Stimulated activated CD4-positive, alpha-beta T cell treated with anti-CD3 and anti-CD28 coated beads, Interleukin-1b, Interleukin-23, amount 100 ng/mL, for 1 hour (primary cell): ENCODE measurements around the gene SCUBE1.
"Not testable (repeated sequence)": the region's sequence is repeated elsewhere in the genome, so short reads cannot be mapped to it uniquely, and the experiment has no call there.

ENCODE experiments used
- DNase-seq, 2 donors: peaks; one replicate each; pipeline ENCODE4 v3.0.0-alpha.2; 2020; ENCODE audit warnings: low read depth in 2 of 2

Gene SCUBE1

GRCh38 chr22:43301866-43302265 lies 41.3 kb downstream of the SCUBE1 start:
- DNase-seq: no peak

DNA sequence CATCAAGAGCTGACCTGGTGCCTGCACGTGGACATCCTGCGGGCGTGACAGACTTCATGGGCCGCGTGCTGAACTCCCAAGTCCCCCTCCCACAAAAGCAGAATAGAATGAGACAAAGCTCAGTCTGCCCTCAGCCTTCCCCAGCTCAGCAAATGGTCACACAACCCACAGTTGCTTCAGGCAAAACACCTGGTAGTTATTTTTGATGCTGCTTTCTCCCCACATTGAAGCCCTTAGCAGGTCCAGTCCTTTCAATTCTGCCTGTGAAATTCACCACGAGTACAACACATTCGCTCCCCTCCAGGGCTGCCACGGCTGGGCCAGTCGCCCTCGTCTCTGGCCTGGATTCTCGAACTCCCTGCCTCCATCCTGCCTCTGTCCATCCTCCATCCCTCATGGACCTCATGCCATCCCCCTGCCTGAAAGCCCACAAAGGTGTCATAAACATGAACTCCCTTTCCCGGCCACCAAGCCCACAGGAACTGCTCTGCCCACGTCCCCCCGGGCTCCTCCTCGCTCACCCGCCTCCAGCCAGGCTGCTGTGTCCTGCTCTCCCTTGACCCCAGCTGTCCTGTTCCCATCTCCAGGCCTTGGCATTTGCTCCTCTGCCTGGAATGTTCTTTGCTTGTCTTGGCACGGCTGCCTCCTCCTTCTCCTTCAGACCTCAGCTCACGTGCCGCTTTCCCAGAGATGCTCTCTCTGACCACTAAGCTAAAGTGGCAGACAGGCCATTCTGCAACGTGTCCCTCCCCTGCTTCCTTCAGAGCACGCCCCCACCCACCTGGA lies 42.1 kb downstream of the SCUBE1 start:
- DNase-seq: no peak

GRCh38 chr22:43299736-43300135 lies 43.4 kb downstream of the SCUBE1 start:
- DNase-seq: no peak

GRCh38 chr22:43298062-43298801 lies 44.9 kb downstream of the SCUBE1 start:
- DNase-seq: no peak

GRCh38 chr22:43297270-43298061 lies 45.7 kb downstream of the SCUBE1 start:
- DNase-seq: no peak

DNA sequence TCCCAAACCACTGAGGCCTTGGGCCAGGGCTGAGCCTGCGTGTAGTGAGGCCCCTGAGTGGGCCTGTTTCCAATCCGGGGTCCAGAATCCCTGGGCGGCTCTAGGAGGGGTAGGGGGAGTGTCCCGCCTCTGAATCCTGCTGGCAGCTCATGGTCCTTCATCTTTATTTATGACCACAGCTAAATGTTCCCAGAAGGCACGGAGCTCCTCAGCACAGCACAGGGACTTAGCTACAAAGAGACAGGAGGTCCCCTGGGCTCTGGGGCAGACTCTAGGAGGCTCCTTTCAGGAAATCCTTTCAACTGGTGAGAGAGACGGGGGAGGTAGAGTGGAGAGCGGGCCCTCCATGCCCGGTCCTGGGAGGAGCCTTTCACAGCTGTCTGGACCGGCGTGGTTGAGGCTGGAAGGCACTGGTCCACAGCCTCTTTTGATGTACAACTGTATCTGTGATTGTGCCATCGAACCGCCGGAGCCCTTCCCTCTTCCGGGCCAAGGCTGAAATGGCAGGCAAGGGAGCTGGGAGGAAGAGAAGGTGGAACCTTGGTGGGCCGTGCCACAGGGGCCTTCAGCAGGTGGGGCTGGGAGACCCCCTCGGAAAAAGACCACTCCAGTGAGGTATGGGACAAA lies 46.8 kb downstream of the SCUBE1 start:
- no peak for DNase-seq

GRCh38 chr22:43295660-43296059 lies 47.5 kb downstream of the SCUBE1 start:
- no peak for DNase-seq

- DNase-seq: no peak
These were observed 48.0 kb downstream of the SCUBE1 start for GRCh38 chr22:43295173-43295572.

- no peak for DNase-seq
These were observed 49.3 kb downstream of the SCUBE1 start for GRCh38 chr22:43293655-43294392.

DNA sequence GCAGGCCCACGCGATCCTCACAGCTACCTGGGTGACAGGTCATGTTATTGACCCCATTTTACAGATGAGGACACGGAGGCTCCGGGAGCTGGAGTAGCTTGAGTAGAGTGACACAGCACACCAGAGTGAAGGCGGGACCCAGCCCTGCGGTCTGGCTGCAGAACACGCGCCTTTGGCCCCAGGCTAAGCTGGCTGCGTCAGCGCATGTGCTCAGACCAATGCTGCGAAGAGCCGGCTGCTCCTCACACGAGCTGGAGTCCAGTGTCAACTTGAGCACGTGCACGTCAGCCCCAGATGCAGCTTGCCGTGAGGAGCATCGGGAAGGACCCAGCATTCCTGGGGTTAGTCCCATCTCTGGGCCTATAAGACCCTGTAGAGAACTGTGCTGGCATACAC lies 49.9 kb downstream of the SCUBE1 start:
- DNase-seq: no peak

DNA sequence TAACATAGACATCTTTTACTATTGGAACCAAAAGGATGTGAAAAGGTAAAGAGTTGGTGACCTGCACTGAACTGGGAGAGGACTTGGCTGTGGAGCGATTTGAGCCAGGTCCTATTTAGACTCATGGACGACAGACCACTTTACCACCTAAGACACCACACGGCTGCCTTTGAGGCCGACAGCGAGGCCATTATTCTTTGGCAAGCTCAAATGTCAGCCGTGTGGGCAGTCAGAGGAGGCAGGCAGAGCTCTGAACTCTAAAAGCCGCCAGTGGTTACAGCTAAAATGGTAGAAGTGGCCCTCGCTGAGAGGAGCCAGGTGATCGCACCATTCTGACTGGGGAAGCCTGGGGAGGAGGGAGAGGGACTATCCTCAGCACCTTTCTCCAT lies 50.5 kb downstream of the SCUBE1 start:
- DNase-seq: no peak

DNA sequence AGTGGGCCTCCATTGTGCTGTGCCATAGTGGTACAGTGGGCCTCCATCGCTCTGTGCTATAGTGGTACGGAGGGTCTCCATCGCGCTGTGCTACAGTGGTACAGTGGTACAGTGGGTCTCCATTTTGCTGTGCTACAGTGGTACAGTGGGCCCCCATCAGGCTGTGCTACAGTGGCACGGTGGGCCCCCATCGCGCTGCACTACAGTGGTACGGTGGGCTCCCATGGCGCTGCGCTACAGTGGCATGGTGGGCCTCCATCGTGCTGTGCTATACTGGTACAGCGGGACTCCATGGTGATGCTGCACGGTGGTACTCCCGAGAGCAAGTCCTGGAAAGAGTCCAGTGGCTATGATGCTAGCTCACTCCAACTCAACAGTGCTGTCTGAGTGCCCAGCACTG lies 51.8 kb downstream of the SCUBE1 start:
- DNase-seq: no peak

- DNase-seq: no peak
These were observed 53.0 kb downstream of the SCUBE1 start for GRCh38 chr22:43289976-43290721.

GRCh38 chr22:43289531-43289963 lies 53.6 kb downstream of the SCUBE1 start:
- DNase-seq: no peak

GRCh38 chr22:43288807-43289420 lies 54.3 kb downstream of the SCUBE1 start:
- DNase-seq: no peak

GRCh38 chr22:43288378-43288777 lies 54.8 kb downstream of the SCUBE1 start:
- no peak for DNase-seq

- no peak for DNase-seq
These were observed 55.7 kb downstream of the SCUBE1 start for GRCh38 chr22:43287441-43287840.

DNA sequence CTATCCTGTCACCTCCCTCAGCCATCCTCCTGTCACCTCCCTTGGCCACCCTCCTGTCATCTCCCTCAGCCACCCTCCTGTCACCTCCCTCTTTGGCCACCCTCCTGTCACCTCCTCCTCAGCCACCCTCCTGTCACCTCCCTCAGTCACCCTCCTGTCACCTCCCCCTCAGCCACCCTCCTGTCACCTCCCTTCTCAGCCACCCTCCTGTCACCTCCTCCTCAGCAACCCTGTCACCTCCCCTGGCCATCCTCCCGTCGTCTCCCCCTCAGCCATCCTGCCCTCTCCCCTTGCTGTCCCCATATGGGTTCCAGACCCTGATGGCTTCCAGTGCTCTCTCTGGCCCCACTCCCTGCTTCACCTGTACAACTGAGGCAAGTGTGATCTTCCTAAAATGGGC lies 61.8 kb downstream of the SCUBE1 start:
- no peak for DNase-seq

- not testable (repeated sequence) for DNase-seq
These were observed 62.7 kb downstream of the SCUBE1 start for GRCh38 chr22:43280523-43280886.

DNA sequence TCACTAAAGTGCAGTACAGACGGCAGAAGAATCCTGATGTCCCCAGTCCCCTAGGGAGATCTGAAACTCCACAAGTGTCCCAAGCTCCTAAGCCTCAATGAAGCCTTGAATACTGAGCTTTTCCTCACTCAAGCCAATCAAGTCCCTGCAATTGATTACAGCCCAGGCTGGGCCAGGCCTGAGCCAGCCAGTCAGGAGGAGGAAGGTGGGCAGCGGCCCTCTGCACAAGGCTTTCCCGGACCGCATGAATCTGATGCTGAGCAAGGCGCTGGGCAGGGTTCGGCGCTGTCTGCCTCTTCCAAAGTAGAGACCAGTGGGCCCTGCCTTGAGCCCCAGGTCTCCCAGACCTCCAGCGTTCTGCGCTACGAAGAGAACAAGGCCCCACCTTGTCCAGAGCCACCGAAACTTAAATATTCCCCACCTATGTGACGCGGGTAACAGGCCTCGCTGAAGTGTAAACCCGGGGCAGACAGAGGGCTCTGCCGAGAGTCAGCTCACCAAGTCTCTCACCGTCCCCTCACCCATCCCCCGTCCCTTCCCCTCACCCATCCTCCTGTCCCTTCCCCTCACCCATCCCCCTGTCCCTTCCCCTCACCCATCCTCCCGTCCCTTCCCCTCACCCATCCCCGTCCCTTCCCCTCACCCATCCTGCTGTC lies 63.2 kb downstream of the SCUBE1 start:
- DNase-seq: no peak
